ENCODE measurements around the gene SLC6A16. TPM values are rescaled to one million over a fixed set of nuclear protein-coding genes. Genes with fewer than 3 reads are reported as not detected.

SLC6A16 gene
- total RNA-seq, 1 experiment from 2014 or later, result 3.2 TPM

GRCh38 chr19:49356382-49356781 lies 31.4 kb upstream of the SLC6A16 start:
- no peak overlapping the region for H4K5ac ChIP-seq (ENCODE audit: insufficient read length, low read depth, low read length)
- H3K9ac ChIP-seq (ENCODE audit: extremely low read depth, insufficient read length, low read length), result no peak overlapping the region
- H3K27ac ChIP-seq (ENCODE audit: insufficient read length, low read depth, low read length), result no peak overlapping the region
- peak overlapping the region in 2 of 3 experiments; percentile 30 to 52; a peak in 4 of 7 replicates for H3K27ac Mint-ChIP-seq
- no peak overlapping the region for H4K91ac ChIP-seq (ENCODE audit: insufficient read length, low read depth, low read length)
- TF ChIP-seq CTCF (conservative IDR thresholded peaks at IDR 0.05), result no peak
- H2BK5ac ChIP-seq (ENCODE audit: insufficient read length, low read length), result no peak overlapping the region
- no peaks in the 10 kb centered on the region for H3K27me3 ChIP-seq (ENCODE audit: insufficient read depth, low read length)
- H3K79me1 ChIP-seq (ENCODE audit: insufficient read depth, low read depth, low read length, poor library complexity, severe bottlenecking), result peaks cover 6% of the 10 kb centered on the region
- no peak overlapping the region for H3K4ac ChIP-seq (ENCODE audit: low read depth, low read length)
- H3K9me3 ChIP-seq (ENCODE audit: control insufficient read depth, low read depth, low read length), result no peaks in the 10 kb centered on the region
- no peak overlapping the region for H3K23ac ChIP-seq (ENCODE audit: insufficient read length, low read depth, low read length)
- H4K8ac ChIP-seq (replicated peaks; ENCODE audit: insufficient read length, low read depth, low read length), result no peak overlapping the region
- no peak overlapping the region for H2BK12ac ChIP-seq (ENCODE audit: insufficient read length, low read depth, low read length)
- H3K9me3 Mint-ChIP-seq, result no peaks in the 10 kb centered on the region
- peaks cover 6% of the 10 kb centered on the region; the same call in 1 of the 2 replicates for H3K79me2 ChIP-seq (ENCODE audit: insufficient read depth, low read length)
- no peak overlapping the region for H2BK20ac ChIP-seq (ENCODE audit: low read depth, low read length, poor library complexity, severe bottlenecking)
- no peak overlapping the region for H2AFZ ChIP-seq (ENCODE audit: low read length)
- no peak overlapping the region for H3K14ac ChIP-seq (ENCODE audit: insufficient read depth, low read length)
- H3T11ph ChIP-seq (ENCODE audit: low read length), result no peak overlapping the region
- H2AK5ac ChIP-seq (ENCODE audit: insufficient read length, low read length), result no peak overlapping the region
- DNase-seq, result no peak
- no peaks in the 10 kb centered on the region for H3K23me2 ChIP-seq (ENCODE audit: insufficient read length, low read depth, low read length, poor library complexity, severe bottlenecking)
- H2BK120ac ChIP-seq (ENCODE audit: low read depth, low read length, poor library complexity, severe bottlenecking), result no peak overlapping the region
- no peaks in the 10 kb centered on the region for H3K27me3 Mint-ChIP-seq (ENCODE audit: low read depth)
- H3K4me1 Mint-ChIP-seq, result peaks cover 4 to 27% of the 10 kb centered on the region in 2 experiments
- WGBS (ENCODE audit: extremely low coverage, insufficient read length, low lambda C conversion rate), result no CpG with 5 or more reads among the region's 7 CpGs
- H3K4me1 ChIP-seq (ENCODE audit: insufficient read depth, low read length), result no peaks in the 10 kb centered on the region
- peaks cover 67 to 84% (median 78%) of the 10 kb centered on the region in 3 experiments; a peak in 6 of 7 replicates for H3K36me3 Mint-ChIP-seq (ENCODE audit: insufficient read depth in 1 of 3, low read depth in 3 of 3)
- H3K4me3 Mint-ChIP-seq, result no peak overlapping the region
- H3K18ac ChIP-seq (ENCODE audit: insufficient read length, low read depth, low read length), result no peak overlapping the region
- no peaks in the 10 kb centered on the region for H4K20me1 ChIP-seq (ENCODE audit: control insufficient read depth, insufficient read depth, insufficient read length)
- H3K4me2 ChIP-seq (ENCODE audit: insufficient read depth, insufficient read length, low read length), result no peak overlapping the region
- no peak overlapping the region for H2BK15ac ChIP-seq (ENCODE audit: low read depth, low read length)
- no peak overlapping the region for H3K56ac ChIP-seq (ENCODE audit: insufficient read length, low read depth, low read length)
